Fibroblast of villous mesenchyme (primary cell): ENCODE measurements around the gene GTF3C5. TPM values are rescaled to one million over a fixed set of nuclear protein-coding genes. Genes with fewer than 3 reads are reported as not detected.
"Not testable (repeated sequence)": the region's sequence is repeated elsewhere in the genome, so short reads cannot be mapped to it uniquely, and the experiment has no call there.

Experiments
- DNase-seq: peaks from one replicate; pipeline ENCODE4 v3.0.0-alpha.2; 2010; ENCODE audit warnings: low read depth
- H3K4me3 ChIP-seq: 2 replicates; pipeline ENCODE4 v1.5.1; 2011; ENCODE audit warnings: low read depth, mild to moderate bottlenecking, low read length
- total RNA-seq: library from RNA; depleted of rRNA; stranded (reverse); fragments of >200 nt; gene quantifications from 2 replicates; pipeline ENCODE4 v1.2.3, GENCODE V29; 2012
- TF ChIP-seq, protein P1 (sequence below): IDR thresholded peaks from 2 replicates; pipeline ENCODE4 v1.5.1; 2012; ENCODE audit warnings: low read depth, mild to moderate bottlenecking, low read length; ENCODE audit not compliant: insufficient read depth

GTF3C5 gene
- total RNA-seq, 1 donor, result 30.7 TPM

DNA sequence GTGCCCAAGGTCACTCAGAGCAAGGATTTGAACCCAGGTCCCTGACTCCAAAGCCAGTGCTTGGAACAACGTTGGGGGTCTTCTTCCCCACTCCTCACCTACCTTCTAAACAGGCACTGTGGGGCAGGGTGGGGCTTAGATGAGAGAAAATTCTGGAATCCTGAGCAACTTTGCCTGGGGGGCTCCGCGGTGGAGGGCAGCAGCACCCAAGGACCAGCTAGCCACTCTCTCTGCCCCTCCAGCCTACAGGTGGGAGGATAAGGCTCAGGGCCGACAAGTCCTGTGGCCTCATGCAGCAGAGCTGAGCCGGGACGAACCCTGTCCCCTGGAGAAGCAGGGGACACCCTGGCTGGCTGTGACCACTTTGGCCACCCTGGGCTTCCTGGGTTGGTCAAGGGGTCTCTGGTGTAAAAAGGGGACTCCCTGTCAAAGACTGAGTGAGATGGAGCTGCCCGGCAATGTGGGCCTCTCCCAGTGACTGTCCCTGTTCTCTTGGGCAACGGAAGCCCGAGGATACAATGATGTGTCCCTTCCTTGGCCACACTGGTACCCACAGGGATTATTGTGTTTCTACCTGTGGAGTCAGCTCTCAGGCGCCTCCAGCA is 57.5 kb downstream of the GTF3C5 start:
- no peak for DNase-seq

DNA sequence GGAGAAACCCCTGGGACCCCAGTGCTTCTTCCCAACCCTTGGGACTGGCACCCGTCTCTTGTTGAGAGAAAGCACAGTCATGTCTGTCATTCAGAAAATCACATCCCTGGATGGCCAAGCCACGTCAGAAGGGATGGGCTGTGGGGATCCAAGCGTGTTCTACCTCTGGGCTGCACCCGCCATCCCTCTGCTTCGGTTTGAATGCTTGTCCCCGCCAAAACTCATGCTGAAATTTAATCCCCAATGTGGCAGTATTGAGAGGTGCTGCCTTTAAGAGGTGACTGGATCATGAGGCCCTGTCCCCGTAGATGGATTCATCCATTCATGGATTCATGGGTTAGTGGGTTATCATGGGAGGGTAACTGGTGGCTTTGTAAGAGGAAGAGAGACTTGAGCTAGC is 58.0 kb downstream of the GTF3C5 start:
- H3K4me3 ChIP-seq, result no peak overlapping the region
- DNase-seq, result no peak
- TF ChIP-seq, protein P1, sequence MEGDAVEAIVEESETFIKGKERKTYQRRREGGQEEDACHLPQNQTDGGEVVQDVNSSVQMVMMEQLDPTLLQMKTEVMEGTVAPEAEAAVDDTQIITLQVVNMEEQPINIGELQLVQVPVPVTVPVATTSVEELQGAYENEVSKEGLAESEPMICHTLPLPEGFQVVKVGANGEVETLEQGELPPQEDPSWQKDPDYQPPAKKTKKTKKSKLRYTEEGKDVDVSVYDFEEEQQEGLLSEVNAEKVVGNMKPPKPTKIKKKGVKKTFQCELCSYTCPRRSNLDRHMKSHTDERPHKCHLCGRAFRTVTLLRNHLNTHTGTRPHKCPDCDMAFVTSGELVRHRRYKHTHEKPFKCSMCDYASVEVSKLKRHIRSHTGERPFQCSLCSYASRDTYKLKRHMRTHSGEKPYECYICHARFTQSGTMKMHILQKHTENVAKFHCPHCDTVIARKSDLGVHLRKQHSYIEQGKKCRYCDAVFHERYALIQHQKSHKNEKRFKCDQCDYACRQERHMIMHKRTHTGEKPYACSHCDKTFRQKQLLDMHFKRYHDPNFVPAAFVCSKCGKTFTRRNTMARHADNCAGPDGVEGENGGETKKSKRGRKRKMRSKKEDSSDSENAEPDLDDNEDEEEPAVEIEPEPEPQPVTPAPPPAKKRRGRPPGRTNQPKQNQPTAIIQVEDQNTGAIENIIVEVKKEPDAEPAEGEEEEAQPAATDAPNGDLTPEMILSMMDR, result no peak

More for the DNA sequence above, 57.5 kb downstream of the GTF3C5 start:
- H3K4me3 ChIP-seq, result no peak overlapping the region
- TF ChIP-seq, protein P1, result no peak

DNA sequence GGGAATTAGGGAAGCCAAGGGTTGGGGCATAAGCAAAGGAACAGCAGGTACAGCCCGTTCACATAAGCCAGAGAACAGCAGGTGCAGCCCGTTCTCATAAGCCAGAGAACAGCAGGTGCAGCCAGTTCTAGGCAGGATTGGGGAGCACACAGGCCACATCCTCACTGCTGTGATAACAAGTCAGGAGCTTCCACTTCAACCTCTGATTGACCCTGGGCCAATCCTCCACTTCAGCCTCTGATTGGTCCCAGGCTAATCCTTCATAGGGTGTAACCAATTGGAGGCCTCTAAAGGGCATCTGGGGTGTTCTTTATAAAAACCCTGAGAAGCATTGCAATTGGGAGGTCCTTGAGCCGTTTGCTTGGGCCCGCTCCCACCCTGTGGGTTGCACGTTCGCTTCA is 58.5 kb downstream of the GTF3C5 start:
- no peak overlapping the region for H3K4me3 ChIP-seq
- DNase-seq, result no peak
- TF ChIP-seq, protein P1, result no peak

DNA sequence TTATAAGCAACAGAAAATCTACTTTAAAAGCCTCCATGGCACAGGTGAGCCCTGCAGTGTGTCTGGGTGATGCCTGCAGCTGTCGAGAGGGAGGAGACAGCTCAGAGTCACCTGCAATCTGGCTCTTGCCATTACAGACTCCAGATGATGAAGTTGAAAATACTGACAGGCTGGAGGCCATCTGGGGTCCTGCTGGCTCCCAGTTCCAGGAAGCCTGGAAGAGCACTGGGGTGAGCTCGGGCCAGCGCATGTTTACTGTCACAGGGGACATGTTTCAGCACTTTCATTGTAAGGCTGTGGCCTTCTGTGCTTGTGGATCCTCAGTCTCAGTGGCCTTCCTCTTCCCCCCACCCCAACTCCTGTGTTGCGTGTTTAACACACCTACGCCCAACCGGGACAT is 59.4 kb downstream of the GTF3C5 start:
- H3K4me3 ChIP-seq, result no peak overlapping the region
- DNase-seq, result no peak
- TF ChIP-seq, protein P1, result no peak

DNA sequence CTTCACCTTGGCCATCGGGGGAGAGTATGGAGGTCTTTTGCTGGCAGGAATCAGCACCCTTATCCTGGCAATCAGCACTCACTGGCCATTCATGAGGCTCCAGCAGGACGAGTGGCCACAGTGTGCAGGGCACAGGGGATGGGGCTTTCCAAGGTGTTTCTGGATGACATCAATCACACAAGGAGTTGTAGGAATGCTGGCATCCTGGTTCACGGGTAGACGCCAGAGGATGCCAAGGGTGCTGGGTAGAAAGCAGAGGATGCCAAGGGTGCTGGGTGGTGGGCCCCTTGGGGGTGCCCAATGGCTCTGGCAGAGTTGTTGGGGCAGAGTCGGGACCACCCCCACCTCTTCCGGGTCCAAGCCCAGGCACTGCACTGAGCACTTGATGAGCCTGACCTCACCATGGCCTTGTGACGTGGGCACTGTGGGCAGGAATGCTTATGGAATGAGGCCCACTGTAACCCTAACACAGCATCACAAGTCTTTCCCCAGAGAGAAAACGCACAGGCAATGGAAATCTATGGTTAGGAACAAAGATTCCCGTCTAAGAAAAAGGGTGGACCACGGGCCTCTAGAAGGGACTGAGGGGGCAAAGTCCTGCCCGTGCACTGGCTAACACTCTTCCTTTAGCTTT is 60.1 kb downstream of the GTF3C5 start:
- no peak overlapping the region for H3K4me3 ChIP-seq
- TF ChIP-seq, protein P1, result no peak
- DNase-seq, result peak; percentile 9

DNA sequence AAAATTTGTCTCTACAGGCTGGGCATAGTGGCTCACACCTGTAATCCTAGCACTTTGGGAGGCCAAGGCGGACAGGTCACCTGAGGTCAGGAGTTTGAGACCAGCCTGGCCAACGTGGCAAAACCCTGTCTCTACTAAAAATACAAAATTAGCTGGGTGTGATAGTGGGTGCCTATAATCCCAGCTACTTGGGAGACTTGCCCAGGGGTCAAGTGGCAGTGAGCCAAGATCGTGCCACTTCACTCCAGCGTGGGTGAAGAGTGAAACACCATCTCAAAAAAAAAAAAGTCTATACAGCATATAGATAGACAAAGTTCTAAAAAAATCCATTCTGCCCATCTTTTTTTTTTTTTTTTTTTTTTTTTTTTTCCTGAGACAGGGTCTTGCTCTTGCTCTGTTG is 63.6 kb downstream of the GTF3C5 start:
- not testable (repeated sequence) for H3K4me3 ChIP-seq, DNase-seq

DNA sequence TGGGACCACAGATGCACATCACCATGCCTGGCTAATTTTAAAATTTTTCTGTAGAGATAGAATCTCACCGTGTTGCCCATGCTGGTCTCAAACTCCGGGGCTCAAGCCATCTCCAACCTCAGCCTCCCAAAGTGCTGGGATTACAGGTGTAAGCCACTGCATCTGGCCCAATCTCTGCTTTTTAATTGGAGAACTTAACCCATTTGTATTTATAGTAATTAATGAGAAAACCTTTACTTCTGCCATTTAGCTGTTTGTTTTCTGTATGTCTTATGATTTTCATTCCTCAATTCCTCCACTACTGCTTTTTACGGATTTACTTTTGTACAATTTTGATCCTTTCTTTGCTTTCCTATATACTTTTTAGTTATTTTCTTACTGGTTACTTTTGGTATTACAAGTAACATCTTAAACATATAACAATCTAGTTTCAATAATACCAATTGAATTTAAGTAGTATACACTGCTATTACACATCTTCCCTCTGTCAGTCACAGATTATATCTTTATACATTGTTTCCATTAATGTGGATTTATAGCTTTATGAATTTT is 64.1 kb downstream of the GTF3C5 start:
- DNase-seq, result no peak
- TF ChIP-seq, protein P1, result no peak
- H3K4me3 ChIP-seq, result no peak overlapping the region
